C4-2B (cell line): ENCODE data around the gene CRADD.

ENCODE experiments used
- ZFX ChIP-seq: fragments of 450-650 bp; IDR thresholded peaks from 2 replicates; pipeline ENCODE4 v1.6.1; 2017
- TF ChIP-seq, protein P1 (sequence below): fragments of 450-650 bp; conservative IDR thresholded peaks from 2 replicates; pipeline ENCODE4 v1.5.1; 2017; ENCODE audit warnings: mild to moderate bottlenecking

- TF ChIP-seq, protein P1, sequence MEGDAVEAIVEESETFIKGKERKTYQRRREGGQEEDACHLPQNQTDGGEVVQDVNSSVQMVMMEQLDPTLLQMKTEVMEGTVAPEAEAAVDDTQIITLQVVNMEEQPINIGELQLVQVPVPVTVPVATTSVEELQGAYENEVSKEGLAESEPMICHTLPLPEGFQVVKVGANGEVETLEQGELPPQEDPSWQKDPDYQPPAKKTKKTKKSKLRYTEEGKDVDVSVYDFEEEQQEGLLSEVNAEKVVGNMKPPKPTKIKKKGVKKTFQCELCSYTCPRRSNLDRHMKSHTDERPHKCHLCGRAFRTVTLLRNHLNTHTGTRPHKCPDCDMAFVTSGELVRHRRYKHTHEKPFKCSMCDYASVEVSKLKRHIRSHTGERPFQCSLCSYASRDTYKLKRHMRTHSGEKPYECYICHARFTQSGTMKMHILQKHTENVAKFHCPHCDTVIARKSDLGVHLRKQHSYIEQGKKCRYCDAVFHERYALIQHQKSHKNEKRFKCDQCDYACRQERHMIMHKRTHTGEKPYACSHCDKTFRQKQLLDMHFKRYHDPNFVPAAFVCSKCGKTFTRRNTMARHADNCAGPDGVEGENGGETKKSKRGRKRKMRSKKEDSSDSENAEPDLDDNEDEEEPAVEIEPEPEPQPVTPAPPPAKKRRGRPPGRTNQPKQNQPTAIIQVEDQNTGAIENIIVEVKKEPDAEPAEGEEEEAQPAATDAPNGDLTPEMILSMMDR: no peak
- no peak for TF ChIP-seq ZFX
These were observed 241.7 kb downstream of the CRADD start for GRCh38 chr12:93918900-93919299.
